Stimulated activated CD4-positive, alpha-beta T cell treated with anti-CD3 and anti-CD28 coated beads, Interleukin-2, amount 100 ng/mL, for 4 hours (primary cell): ENCODE measurements around the gene BPIFB6.

Source experiments
- DNase-seq: peaks from one replicate; pipeline ENCODE4 v3.0.0-alpha.2; 2020; ENCODE audit warnings: low read depth

Gene BPIFB6

DNA sequence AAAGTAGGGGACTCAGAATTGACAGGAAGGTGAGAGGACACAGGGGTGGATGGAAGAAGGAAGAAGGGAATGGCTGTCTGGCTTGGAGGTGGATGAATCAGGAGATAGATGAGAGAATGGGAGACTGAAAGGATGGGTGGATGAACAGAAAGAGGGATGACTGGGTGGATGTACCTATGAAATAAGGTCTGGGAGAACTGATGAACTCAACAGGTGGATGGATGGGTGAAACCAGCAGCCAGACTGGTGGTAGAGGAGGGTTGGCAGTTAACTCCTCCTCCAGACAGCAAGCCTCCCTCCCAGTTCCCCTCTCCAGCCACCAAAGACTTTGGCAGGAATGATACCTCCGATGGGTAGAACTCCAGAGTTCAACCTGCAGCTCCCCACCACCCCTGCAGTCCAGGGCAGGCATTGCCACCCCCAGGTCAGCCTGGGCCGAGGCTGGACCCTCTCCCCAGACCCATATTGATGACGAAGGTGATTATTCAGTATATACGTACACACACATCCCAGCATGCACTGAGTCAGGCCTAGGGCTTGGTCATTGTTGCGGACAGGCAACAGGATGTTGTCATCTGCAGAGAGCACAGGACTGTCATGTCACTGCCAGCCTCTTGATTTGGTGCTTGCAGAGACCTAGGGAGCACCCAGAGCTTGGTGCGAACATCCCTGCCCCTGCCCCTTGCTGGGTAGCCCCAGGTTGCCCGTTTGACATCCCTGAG lies 29.2 kb upstream of the BPIFB6 start:
- DNase-seq: no peak

DNA sequence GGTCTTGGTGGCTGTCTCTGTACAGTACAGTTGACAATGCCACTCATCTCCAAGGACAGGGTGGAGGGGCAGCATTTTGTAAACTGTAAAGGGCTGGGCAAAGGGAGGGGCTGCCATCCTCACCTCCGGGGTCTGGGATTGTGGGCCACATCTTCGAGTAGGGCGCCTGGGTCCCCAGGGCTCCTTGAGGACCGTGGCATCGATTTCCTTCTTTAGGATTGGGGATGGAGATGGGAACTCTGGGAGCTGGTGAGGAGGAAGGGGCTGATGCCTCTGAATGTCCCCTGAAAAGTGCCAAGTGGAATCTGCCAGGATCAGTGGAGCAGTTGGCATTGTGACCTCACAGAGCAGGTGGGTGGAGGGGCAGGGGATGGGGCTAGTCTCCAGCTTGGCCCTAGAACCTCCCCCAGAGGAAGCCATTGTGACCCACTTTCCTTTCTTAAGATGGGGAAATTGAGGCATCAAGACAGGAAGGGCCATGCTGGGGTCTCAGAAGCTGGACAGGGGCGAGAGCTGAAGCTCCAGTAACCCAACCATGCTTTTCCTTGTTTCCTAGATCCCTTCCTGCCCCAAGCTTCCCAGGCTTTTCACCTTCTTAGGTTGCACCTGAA lies 27.2 kb upstream of the BPIFB6 start, which contains the start of gene SUN5:
Gene SUN5 (minus strand): TSS at position 293 of the 611 bp plus-strand sequence. CDS start 93 bp downstream, at position 200.
- DNase-seq: no peak

DNA sequence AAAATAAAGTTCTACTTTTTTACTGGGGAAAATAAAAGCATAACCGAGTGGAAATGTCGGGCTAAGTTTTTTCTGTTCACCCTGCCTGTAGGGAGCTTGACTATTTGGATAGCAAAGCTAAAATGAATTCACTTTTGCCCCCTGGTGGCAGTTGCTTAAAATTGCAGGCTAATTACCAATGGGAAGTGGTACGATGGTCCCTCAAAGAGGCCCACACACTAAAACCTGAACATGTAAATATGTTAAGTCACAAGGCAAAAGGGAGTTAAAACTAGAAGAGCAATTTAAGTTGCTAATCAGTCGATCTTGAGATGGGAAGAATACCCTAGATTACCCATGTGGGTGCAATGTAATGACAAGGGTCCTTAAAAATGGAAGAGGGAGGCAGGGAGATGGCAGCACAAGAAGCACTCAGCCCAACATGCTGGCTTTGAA lies 26.3 kb upstream of the BPIFB6 start:
- DNase-seq: no peak

DNA sequence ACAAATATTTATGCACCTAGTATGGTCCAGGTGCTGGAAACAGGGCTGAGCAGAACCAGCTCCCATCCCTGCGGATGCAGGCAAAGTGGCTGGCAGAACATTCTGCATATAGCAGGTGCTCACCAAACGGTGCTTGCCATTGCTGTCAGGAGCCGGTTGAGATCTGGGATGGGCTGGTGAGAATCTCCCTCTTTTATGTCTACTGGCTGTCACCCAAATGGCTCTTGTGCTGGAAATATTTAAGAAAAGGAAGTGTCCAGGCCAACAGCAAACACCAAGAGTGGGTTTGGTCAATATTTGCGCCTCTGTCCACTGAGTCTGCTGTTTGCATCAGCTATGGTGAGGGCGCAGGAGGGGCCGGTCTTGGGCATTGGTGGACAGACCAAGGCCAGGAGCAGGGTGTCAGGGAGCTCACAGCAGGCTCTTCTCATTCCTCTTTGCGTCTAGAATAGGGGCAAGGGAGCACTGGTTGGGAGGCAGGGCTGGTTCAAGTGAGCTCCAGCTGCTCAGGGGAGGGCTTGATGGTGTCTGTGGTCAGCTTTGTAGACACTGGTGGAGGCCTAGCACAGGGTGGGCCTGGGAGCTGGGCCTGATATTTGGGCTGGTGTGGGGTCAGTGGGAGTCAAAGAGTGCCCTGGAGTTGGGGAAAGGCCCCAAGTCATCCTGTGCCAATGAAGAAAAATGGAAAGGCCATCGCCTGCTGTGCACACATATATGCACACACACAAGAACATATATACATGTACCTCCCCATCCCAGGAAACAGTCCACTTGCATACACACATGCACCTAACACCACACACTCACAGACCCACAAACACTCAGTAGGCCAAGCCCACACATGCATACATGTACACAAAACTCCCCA lies 25.3 kb upstream of the BPIFB6 start:
- no peak for DNase-seq

DNA sequence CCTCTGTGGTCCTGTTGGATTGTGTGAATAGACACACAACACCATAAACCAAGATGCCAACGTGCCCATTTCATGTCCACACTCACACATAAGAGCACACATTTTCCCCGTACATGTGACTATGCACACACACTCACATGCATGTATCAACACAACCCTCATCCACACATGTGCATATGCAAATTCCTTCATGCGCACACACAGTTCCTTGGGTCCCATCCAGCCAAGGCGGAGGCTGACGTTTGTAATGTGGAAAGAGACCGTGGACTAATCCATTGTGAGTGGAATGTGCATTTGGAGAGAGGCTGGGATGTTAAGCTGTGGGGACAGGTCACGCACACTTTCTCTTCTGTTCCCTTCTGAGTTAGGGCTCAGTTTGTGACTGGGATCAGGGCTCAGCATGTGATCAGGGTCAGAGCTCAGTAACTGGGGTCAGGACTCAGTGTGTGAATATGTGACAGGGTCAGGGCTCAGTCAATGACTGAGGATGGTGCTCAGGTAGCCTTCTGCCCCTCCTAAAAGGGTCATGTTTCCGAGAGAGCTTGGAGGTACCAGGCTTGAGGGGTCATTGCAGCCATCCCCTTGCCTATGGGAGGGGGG lies 24.6 kb upstream of the BPIFB6 start:
- DNase-seq: no peak

DNA sequence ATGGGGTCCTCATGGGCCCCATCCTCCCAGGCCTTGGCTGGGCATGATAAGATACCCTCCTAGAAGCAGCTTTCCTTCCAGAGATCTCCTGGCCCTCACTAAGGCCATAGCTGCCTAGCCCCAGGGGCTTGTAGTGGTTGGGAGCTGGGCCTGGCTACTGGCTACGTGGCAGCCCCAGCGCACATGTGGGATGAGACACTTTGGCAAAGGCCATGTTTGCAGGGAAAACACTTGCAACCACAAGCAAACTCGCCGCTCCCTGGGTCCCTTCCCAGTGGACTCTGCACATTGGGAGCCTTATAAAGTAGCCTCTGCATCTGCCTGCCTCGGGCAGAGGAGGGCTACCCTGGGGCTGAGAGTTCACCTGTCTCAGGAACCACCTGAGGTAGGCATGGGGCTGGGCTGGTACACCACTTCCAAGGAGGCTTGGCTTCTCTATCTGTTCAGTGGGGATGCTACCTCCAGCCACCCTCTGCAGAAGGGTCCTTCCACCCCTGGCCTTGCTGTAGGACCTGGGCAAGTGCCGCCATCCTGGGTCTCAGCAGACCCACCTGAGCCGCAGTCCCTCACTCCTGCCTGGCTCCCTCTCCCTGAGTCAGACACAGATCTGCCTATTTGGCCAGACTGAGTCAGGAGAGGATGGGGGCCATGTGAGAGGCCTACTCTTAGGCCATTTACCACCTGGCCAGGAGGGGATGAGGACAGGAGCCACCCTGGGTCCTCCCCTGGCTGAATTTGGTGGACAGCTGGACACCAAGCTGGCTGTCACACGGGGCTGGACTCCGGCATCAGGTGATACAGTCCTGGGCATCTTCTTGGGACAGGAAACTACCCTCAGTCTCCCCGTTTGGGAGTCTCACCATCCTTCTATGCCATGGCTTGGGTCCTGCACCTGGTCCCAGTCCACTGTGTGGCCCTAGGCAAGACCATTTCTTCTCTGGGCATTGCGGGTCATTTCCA lies 23.8 kb upstream of the BPIFB6 start, which contains the start of gene BPIFB2:
Gene BPIFB2 (plus strand): TSS at position 329 of the 960 bp plus-strand sequence. CDS start 871 bp downstream, outside the sequence.
- DNase-seq: no peak

DNA sequence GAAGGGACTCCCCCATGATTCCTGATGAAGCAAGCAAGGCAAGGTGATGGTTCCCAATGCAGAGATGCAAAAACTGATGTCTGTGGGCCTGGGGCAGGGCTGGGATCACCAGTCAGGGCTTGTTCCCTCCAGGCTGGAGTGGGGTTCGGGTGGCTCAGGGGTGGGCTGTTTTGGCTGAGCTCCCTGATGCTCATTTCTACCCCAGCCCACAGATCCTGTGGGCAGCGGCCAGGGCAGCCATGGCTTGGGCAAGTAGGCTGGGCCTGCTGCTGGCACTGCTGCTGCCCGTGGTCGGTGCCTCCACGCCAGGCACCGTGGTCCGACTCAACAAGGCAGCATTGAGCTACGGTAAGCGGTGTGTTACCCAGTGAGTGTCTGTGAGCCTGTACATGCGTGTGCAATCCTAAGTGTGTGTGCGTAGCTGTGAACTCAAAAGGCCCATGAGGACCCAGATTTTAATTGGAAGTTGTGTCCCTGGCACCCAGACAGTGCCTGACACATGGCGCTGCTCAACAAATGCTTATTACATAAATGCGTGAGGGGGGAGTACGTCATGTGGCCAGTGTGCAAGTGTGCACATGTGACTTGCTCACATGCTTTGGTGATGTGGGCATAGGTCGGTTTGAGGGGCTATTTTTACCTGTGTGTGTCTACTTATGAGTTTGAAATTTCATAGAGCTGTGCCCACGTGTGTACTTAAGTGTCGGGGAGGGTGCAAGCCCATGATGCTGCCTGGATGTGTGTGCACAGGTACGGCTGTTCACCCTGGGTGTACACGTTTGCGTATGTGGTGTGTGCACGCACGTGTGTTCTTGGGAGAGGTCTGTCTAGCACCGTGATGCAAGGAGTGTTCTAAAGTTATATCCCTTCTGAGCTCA lies 22.9 kb upstream of the BPIFB6 start:
- no peak for DNase-seq

DNA sequence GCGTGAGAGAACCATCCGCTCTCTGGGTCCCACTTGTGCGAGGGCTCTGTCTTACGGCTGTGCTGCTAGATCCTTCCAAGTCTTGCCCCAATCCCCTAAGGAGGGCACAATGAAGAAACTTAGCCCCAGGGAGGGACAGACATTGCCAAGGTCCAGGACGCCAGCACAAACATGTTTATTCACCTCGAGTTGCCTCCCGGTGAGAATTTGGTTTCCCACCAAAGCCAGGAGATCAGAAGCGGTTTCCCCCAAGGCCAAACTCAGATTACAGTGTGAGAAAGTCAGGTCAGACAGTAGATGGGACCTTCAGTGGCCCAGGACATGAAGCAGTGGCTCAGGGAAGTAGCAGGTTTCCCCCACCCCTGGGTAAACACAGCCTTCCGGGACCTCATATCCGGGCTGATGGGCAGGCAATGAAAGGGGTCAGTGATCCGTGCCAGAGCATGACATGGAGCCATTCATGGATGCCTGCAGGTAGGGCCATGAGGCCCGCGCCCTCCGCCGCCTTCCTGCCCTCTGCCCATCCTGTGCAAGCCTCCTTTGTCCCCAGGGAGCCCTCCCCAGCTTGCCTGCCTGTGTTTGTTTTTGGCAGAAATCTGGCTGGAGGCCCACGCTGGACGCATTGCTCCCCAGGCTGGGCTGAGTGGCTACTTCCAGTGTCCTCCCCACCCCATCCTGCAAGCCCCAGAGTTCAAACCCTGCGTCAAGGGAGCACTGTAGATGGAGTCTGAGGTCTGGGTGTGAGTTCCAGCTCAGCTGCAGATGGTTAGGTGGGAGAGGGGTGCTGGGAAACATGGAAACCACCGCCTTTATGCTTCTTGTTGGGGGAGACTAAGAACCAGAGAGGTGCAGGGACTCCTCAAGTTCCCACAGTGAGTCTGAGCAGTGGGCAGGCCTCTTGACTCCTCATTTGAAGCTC lies 22.0 kb upstream of the BPIFB6 start:
- DNase-seq: no peak

DNA sequence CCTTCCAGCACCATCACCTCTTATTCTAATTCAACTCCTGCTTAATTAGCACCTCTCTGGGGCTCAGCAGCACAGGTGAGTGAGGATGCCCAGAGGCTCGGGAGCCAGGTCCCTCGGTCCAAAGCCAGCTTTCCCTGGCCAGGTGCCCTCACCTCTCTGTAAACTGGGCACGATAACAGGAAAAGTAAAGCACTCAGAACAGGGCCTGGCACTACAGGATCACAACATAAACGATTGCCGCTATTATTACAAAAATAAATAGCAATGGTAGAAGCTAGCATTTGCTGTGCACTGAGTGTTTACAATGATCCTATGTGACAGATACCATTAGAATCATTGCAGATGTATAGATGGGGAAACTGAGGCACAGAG lies 21.3 kb upstream of the BPIFB6 start:
- no peak for DNase-seq

DNA sequence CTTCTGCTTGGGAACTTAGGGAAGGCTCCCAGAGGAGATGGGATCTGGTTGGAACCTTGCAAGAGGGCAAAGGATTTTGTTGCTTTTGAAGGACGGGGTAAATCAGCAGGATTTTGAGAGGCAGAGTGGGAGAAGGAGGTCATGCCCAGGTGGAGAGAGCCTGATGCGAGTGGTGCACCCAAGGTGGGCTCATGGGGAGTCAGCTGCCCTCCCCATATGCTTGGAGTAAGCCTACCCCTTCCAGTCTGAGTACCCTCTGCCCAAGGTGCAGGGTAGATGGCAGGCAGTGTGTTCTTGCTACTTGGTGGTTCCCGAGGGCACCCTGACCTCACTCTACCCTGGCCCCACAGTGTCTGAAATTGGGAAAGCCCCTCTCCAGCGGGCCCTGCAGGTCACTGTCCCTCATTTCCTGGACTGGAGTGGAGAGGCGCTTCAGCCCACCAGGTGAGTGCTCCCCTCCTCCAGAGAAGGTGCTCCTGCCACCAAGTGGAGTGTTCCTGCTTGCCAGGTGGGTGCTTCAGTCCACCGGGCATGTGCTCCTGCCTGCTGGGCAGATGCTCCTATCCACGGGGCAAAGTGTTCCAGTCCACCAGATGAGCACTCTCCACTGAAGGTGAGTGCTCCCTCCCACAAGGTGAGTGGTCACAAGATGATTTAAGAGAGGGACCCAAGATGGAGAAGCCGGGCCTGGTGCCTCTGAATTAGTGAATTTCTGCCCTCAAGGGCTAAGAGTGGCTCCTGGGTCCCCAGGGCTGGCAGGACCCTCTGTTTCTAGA lies 20.6 kb upstream of the BPIFB6 start:
- no peak for DNase-seq

DNA sequence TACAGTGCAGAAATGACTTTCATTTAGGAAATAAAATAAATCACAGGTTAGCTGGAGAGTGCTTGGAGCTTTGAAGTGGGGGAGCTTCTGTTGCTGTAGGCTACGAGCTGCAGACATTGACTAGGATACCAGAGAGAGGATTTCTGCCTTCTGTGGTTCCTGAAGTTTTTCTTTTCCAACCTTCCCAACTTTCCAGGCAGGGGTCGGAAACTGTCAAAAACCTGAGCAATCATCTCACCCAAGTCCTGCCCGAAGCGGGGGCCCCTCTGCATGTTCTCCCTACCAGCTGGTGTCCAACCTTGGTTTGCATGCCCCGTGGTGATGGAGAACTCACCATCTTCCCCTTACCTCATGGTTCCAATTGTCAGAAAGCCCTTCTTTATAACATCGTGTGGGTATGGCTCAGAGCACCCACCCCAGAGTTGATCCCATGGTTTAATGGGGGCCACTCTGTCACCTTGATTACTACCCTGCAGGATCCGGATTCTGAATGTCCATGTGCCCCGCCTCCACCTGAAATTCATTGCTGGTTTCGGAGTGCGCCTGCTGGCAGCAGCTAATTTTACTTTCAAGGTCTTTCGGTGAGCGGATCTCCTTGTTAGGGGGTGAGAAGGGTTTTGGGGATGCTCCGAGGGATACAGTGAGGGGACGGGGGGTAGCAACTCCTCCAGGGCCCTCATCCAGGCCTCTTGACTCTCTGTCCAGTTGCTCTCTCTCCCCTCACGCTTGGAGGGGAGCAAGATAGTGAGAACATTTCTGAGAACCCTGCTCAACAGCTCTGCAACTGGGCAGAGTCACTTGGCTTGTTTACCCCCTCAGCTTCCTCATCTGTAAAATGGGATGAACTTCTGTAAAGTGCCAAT lies 18.9 kb upstream of the BPIFB6 start:
- DNase-seq: no peak

DNA sequence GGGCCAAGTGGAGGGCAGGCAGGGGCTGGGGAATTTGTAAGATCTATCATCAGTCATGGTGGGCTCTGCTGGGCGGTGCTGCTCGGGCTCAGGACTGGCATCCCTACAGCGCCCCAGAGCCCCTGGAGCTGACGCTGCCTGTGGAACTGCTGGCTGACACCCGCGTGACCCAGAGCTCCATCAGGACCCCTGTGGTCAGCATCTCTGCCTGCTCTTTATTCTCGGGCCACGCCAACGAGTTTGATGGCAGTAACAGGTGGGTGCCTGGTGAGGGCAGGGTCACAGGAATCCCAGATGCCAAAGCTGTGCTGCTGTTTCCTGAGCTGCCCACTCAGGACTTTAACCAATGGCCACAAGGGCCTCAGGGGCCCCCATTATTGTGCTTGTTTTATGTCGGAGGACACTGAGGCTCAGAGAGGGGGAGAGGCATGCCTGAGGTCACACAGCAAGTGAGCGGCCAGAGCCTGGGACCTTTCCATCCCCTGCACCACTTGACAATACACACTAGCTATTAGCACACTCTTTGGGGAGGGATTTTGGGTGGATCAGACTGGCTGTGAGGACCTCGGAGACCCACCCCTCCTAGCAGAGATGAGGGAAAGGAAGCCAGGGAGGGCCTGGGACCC lies 17.6 kb upstream of the BPIFB6 start:
- DNase-seq: no peak

DNA sequence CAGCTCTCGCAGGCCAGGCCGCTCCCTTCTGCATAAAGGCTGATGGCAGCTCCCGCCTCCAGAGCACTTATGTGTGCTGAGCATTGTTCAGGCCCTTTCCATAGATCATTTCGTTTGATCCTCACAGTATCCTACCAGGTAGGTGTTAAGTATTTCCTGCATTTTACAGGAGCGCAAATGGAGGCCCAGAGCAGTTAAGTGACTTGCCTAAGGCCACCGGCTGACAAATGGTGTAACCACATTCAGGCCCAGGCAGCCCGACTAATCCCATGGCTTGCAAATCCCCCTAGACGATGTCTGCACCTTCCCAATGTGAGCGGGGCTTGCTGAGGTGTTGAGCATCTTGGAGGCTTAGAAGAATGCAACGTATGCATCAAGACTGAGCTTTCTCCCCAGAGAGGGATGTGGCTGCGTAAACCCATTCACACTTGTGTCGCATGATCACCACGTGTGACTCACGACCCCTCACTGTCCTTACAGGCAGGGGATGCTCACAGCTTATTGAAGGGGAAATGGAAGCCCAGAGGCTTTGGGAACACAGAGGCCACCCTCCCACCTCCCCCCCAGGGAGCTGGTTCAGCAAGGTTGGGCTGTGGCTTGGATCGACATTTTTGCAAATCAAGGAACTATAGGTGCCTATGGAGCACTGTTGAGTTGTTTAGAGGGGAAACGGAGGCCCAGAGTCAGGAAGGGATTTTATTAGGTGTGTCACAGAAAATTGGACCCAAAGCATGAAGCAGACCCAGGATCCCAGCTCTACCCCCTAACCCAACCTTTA lies 16.9 kb upstream of the BPIFB6 start:
- no peak for DNase-seq

DNA sequence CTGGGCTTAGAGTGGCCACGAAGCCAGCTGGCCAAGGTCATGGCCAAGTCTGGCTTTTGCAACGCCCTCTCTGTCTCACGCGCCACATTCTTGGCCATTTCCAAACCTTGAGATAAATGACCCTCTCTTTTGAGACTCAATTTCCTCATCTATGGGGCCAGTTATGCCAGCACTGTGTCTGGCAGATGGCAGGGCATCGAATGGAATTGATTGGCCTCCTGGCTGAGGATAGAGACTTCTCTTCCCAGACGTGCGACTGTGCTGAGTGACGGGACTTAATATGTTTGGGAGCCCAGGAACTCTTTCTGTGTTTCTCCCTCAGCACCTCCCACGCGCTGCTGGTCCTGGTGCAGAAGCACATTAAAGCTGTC lies 16.3 kb upstream of the BPIFB6 start:
- no peak for DNase-seq

DNA sequence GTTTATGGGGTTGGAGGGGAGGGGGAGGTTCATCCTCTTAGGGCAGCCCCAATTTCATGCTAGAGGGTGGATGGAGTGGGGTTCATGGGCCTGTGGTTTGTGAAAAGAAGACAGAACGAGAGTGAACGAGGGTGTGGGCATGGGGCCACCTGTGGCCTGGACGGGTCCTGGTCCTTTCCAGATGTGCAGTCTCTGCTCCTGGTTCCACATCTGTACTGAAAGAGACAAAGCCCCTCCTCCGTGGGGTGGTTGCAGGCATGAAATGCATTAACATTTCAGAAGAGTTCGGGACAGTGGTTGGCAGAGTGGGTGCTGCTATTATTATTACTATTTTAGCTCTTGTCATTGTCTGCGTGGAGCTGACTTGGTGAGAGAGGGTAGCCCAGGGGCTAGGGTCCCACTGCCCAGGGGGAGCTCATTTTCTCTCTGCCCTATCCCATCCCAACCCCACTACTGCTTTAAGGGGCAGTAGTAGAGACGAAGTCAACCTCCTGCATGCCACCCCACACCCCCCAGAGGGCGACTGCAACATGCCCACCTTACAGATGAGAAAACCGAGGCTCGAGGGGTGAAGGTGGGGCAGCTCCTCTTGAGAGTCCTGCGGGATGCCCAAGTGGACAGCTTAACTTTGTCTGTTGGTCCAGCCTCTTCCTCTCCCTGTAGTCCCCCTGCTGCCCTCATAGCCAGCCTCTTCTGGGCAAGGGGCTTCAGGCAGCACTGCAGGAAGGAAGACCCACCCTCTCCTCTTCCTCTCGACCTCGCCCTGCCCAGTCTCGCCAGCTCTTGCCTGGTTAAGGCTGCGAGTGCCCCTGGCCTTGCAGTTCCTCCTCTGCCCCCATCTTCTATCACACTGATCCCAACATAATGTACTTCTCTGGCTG lies 15.5 kb upstream of the BPIFB6 start:
- no peak for DNase-seq
